HL-60 (cell line): ENCODE data around the gene STX2.

Source experiments
- POLR2AphosphoS5 ChIP-seq: IDR thresholded peaks from 2 replicates; pipeline ENCODE4 v1.6.1; 2012; ENCODE audit warnings: low read depth
- TF ChIP-seq, protein P1 (sequence below): IDR thresholded peaks from 2 replicates; pipeline ENCODE4 v1.6.1; 2012; ENCODE audit warnings: low read depth; ENCODE audit not compliant: insufficient replicate concordance

DNA sequence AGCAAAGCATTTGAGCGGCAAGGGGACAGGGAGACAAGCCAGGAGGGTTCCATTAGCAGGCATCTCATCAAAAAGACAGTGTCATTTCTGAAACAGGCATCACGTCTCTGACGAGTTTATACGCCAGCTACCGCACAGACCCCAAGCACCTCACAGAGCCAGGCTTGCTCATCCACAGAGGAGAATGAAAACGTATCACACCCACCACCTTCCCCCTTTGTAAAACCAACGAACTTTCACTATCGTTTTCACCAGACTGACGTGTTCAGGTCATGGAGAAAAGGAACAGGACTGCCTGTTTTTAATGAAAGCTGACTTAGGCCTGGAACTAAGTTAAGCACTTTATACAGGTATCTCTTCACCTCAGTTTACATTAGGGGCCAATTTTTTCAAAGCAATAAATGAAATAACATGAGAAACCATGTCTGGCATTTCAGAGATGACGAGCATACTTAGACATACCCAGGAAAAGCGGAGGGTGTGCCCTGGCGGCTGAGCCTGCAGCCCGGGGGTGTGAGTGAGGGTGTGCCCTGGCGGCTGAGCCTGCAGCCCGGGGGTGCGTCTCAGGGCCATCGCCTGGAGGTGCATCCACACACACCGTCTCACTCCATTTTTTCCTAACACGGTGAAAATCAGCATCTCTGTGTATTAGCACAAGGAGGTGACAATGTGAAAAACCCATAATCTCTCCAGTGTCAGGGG is 41.9 kb downstream of the STX2 start:
- TF ChIP-seq, protein P1, sequence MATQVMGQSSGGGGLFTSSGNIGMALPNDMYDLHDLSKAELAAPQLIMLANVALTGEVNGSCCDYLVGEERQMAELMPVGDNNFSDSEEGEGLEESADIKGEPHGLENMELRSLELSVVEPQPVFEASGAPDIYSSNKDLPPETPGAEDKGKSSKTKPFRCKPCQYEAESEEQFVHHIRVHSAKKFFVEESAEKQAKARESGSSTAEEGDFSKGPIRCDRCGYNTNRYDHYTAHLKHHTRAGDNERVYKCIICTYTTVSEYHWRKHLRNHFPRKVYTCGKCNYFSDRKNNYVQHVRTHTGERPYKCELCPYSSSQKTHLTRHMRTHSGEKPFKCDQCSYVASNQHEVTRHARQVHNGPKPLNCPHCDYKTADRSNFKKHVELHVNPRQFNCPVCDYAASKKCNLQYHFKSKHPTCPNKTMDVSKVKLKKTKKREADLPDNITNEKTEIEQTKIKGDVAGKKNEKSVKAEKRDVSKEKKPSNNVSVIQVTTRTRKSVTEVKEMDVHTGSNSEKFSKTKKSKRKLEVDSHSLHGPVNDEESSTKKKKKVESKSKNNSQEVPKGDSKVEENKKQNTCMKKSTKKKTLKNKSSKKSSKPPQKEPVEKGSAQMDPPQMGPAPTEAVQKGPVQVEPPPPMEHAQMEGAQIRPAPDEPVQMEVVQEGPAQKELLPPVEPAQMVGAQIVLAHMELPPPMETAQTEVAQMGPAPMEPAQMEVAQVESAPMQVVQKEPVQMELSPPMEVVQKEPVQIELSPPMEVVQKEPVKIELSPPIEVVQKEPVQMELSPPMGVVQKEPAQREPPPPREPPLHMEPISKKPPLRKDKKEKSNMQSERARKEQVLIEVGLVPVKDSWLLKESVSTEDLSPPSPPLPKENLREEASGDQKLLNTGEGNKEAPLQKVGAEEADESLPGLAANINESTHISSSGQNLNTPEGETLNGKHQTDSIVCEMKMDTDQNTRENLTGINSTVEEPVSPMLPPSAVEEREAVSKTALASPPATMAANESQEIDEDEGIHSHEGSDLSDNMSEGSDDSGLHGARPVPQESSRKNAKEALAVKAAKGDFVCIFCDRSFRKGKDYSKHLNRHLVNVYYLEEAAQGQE: no peak
- TF ChIP-seq POLR2AphosphoS5: no peak
